Islet of Langerhans (tissue), 1 donor: ENCODE results near the gene ECSIT.
"Not testable (repeated sequence)": the region's sequence is repeated elsewhere in the genome, so short reads cannot be mapped to it uniquely, and the experiment has no call there.

Source experiments
- FAIRE-seq: peaks from one replicate; lab custom pipeline; 2011; peaks lifted over from hg19 to GRCh38; lab: Jason Lieb, UNC

The ECSIT gene, protein sequence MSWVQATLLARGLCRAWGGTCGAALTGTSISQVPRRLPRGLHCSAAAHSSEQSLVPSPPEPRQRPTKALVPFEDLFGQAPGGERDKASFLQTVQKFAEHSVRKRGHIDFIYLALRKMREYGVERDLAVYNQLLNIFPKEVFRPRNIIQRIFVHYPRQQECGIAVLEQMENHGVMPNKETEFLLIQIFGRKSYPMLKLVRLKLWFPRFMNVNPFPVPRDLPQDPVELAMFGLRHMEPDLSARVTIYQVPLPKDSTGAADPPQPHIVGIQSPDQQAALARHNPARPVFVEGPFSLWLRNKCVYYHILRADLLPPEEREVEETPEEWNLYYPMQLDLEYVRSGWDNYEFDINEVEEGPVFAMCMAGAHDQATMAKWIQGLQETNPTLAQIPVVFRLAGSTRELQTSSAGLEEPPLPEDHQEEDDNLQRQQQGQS

DNA sequence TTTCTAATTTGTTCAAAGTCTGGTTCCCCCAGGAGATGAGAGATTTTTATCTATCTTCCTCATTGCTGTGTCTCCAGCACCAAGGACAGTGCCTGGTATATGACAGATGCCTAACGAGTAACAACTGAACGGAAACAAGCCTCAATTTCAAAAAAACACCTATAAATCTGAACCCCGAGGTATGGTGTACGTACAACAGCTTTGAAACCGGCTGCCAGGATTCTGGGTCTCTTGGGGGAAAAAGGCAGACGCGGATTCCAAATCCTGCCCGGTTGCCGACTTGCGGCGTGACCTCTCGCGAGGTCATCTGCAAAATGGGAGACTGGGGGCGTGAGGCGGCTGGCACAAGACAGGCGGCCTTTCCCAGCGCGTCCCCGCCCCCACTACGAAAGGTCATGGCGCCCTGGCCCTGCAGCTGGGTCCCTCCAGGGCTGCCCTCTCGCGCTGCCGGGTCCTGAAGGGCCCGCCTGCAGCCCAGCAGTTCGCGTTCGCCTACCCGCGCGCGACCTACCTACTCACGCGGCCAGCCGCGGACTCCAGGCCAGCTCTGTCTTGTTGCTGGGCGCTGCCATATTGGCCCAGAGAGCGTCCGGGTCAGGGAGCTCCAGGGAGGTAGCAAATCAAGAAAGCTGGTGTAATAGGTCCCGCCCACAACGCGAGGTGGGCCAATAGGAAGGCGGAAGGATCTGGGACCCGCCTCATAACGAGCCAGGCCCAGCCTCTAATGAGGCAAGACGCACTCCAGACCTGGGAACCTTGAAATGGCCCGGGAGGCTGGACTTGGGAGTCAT lies at the start of gene ECSIT:
TSS of gene ECSIT (minus strand) at position 584 of the 791 bp plus-strand sequence. CDS start 9,964 bp downstream, outside the sequence.
- FAIRE-seq: peak; percentile 41

DNA sequence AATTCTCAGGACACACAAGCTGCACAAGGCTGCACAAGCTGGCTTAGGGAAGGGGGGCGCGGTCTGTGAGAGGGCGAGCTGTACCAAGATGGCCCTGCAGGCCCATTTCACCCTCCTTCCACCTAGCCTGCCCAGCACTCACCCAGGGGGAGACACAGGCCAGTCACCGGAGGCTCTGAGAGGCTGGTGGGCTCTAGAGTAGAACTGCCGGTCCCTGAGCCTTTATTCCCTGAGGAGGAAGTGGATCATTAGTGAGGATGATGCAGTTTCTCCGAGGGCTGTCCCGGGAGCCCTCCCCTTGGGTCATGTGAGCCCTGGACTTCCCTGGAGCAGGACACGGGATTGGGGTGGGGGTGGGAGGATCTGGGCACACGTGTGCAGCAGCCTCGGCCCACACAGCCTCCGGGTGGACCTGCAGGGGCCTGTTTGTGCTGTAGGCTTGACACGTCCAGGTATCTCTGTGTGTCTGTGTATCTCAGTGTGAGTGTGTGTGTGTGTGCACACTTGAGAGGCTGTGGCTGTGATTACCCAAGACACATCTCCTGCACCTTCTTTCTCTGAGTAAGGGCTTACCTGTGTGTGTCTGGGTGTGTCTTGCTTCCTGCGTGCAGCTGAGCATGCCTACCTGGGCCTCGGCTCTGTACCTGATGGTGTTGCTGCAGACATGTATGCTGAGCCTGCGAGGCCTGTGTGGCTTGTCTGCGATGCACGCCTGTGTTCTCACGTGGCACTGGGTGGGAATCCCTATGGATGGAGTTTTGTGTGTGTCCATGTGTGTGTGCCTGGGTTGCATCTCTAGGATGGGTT lies 48.7 kb upstream of the ECSIT start, which contains the start of gene ACP5:
TSS of gene ACP5 (minus strand) at position 195 of the 807 bp plus-strand sequence. CDS start 328 bp downstream, outside the sequence.
- FAIRE-seq: no peak

DNA sequence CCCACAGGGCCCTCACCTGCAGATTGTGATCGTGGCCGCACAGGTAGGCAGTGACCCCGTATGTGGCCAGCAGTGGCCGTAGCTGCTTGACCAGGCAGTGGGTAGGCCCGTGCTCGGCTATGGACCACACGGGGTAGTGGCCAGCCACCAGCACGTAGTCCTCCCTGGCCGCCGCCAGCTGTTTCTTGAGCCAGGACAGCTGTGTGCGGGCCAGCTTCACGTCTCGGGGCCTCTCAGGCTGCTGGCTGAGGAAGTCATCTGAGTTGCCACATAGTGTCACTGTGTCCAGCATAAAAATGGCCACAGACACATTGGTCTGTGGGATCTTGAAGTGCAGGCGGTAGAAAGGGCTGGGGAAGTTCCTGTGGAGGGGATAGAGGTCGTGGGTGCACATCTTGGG lies 47.3 kb upstream of the ECSIT start:
- FAIRE-seq: no peak

DNA sequence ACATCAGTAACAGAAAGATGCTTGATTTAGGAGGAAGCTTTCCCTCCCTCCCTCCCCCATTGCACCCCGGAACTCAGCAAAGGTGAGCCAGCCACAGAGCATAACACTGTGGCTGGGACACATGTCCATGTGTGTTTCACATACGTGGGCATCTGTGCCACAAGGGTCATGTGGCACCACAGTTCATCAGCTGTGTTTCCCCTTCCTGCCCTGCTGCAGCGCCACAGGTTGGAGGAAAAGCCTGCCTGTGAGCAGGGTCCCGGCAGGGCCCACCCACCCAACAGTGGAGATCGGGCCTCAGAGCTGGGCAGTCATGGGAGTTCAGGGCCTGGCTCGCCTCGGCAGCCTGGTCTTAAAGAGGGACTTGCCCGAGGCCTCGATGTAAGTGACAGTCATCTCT lies 45.8 kb upstream of the ECSIT start:
- FAIRE-seq: no peak

DNA sequence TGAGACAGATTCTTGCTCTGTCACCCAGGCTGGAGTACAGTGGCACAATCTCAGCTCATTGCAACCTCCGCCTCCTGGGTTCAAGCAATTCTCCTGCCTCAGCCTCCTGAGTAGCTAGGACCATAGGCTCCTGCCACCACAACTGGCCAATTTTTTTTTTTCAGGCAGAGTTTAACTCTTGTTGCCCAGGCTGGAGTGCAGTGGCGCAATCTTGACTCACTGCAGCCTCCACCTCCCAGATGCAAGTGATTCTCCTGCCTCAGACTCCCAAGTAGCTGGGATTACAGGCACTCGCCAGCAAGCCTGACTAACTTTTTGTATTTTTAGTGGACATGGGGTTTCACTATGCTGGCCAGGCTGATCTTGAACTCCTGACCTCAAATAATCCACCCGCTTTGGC lies 44.8 kb upstream of the ECSIT start:
- not testable (repeated sequence) for FAIRE-seq

DNA sequence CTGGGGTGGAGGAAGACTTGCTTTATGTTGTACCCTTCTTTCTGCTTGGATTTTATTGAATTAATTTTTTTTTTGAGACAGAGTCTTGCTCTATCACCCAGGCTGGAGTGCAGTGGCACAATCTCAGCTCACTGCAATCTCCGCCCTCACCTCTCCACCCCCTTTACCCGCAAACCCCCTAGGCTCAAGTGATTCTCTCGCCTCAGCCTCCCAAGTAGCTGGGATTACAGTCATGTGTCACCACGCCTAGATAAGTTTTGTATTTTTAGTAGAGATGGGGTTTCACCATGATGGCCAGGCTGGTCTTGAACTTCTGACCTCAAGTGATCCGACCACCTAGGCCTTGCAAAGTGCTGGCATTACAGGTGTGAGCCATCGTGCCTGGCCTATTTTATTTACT lies 44.4 kb upstream of the ECSIT start:
- FAIRE-seq: not testable (repeated sequence)

DNA sequence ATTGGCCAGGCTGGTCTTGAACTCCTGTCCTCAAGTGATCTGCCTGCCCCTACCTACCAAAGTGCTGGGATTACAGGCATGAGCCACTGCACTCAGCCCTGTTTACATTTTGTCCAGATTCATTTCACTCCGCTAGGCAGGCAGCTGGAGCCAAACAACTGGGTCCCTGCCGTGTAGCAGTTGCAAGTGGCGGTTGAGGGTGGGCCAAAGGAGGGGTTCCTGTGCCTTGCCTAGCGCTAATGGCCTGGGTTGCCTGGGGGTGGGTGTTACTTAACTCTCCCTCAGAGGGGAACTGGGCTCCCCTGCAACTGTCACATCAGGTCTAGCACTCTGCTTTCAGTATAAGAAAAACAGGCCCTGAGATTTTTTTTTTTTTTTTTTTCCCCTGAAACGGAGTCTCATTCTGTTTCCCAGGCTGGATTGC lies 41.1 kb upstream of the ECSIT start:
- no peak for FAIRE-seq

DNA sequence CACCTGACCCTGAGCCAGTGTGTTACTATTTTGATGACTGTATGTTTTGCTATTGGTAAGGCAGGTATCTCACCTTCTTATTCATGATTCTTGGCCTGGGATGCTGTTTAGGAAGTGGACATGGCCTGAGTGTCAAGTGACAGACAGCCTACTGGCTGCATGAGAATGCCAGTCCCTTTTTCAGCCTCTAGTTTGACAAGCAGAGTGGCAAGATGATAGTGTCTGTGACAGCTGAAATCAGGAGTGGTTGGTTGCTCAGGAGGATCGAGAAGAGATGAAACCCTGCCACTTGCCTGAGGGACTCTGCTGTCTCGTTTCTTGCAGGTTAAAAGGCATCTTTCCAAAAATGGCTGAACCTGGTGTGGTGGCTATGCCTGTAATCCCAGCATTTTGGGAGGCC lies 37.2 kb upstream of the ECSIT start:
- FAIRE-seq: no peak

DNA sequence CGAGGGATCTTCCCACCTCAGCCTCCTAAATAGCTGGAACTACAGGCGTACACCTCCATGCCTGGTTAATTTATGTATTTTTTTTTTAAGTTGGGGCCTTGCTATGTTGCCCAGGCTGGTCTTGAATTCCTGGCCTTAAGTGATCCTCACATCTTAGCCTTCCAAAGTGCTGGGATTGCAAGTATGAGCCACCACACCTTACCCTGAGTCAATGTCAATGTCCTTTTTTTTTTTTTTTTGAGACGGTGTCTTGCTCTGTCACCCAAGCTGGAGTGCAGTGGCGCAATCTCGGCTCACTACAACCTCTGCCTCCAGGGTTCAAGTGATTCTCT lies 36.7 kb upstream of the ECSIT start:
- FAIRE-seq: not testable (repeated sequence)

DNA sequence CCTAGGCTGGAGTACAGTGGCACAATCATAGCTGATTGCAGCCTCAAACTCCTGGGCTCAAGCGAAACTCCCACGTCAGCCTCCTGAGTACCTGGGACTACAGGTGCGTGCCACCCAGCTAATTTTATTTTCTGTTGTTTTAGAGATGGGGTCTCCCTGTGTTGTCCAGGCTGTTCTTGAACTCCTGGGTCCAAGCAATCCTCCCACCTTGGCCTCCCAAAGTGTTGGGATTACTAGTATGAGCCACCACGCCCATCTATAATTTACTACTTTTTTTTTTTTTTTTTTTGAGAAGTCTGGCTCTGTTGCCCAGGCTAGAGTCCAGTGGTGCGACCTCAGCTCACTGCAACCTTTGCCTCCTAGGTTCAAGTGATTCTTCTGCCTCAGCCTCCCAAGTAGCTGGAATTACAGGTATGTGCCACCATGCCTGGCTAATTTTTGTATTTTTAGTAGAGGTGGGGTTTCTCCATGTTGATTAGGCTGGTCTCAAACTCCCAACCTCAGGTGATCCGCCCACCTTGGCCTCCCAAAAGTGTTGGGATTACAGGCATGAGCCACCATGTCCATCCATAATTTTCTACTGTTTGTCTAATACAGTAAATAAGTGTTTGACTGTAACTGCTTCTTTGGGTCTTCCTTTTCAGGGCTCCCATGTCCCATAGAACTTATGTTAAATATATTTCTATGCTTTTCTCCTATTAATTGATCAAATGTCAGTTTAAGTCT lies 35.3 kb upstream of the ECSIT start:
- not testable (repeated sequence) for FAIRE-seq

DNA sequence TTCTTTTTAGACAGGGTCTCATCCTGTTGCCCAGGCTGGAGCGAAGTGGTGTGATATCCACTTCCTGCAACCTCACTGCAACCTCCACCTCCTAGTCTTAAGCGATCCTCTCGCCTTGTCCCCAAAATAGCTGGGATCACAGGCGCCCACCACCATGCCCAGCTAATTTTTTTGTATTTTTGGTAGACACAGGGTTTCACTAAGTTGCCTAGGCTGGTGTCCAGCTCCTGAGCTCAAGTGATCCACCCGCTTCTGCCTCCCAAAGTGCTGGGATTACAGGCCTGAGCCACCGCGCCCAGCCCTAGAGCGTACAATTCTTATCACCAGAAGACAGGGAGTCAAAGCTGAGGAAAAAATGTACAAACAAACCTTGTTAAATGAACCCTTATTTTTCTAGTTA lies 34.6 kb upstream of the ECSIT start:
- no peak for FAIRE-seq

DNA sequence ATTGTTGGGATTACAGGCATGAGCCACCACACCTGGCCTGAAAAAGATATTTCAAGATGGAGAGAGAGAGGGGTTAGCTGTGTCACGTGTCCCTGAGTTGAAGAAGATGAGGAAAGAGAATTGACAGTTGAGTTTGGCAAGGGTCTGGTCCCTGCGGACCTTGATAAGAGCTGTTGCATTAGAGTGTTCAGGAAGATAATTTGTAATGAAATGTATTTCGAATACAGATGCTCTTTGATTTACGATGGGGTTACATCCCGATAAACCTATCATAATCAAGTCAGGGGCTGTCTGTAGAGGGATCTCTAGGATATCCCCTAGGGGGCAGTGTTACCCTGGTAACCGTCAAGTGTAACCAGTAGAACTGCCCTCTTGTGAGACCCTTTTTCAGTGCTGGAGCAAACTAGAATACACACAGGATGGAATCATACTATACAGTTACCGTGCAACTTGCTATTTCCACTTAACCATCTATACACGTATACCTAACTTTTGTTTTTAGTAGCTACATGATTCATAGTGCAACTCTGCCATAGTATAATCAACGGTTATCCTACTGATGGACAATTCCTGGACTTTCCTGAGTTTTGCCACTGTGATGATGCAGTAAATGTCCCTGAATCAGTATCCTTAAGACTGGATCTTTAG lies 31.6 kb upstream of the ECSIT start:
- no peak for FAIRE-seq

DNA sequence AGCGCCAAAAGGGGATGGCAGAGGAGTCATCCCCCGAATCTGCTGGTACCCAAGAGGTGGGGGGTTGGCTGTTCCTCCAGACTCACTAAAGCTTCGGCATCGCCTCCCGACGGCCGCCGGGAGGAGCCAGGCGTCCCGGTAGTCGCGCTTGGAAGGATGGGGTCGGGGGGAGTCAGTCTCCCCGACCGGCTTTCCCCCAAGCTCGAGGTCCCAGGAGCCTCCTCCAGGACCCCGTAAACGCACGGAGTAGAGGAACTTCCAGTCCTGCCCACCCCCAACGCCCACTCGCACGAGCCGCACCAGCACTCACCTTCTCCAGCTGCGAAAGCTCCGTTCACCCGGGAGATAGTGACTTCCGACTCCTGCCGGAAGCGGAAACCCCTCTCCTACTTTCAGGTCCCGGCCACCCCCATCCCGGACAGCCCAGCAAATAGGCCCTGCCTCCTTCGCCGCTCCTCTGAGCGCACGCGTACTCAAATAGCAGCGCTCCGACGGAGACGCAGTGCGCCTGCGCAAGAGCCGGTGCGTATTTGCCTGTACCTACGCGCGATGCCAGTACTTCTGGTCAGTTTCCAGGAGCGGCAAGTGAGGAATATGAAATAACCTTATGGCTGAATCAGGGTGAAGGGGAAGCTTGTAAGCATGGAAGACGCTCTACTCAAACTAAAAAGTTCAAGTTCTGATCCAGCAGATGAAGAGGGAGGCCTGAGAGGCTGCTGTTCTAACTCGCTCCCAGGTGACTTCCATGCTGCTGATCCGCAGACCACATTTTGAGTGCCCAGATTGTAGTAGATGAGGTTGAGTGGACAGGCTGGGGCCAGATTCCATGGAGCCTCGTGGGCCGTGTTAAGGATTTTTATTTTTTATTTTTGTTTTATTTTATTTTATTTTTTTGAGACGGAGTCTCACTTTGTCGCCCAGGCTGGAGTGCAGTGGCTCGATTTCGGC lies 30.2 kb upstream of the ECSIT start, which contains the start of gene ELOF1:
TSS of gene ELOF1 (minus strand) at position 350 of the 948 bp plus-strand sequence. CDS start 4,883 bp downstream, outside the sequence.
- FAIRE-seq: peak; percentile 17

DNA sequence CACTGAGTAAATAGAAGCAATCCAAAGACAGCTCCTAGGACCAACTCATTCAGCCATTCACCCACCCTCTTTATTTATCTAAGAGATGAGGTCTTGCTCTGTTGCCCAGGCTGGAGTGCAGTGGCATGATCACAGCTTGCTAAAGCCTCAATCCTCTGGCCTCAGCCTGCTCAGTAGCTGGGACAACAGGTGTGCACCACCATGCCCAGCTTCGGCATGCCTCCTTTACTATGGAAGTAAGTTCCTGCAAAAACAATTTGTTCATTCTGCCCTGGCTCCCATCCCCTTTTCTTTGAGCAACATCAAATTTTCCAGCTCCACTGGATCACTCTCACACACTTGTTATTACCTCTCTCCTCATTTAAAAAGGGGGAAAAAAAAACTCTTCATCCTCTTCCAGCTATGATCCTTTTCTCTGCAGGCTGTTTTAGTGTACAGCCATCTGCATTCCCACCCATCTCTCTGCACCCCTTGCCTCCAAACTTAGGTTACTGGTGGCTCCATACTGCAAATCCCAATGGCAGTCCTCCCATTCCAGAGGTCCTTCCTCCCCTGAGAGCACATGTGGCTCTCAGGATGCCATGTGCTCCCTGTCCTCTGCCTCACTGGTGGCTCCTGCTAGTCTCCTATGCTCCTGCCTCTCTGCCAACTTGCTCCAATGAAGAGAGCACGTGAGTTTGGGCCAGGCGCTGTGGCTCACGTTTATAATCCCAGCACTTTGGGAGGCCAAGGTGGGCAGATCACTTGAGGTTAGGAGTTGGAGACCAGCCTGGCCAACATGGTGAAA lies 27.9 kb upstream of the ECSIT start:
- FAIRE-seq: no peak

DNA sequence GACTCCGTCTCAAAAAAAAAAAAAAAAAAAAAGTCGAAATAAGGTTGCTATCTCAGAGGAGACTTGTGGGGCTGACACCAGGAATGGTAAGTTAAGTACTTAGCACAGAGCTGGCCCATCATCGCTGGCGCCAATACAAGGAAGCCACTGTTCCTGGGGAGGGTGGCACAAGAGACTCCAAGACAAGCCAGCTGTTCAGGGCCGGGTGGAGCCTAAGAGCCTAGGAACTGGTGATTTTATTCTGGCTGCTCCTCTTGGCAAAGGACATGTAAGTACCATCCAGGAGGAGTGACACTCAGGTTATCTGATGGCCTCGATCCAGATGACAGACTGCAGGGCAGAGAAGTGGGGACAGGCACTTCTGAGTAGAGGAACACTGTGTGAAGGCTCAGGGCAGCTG lies 26.3 kb upstream of the ECSIT start:
- FAIRE-seq: no peak

DNA sequence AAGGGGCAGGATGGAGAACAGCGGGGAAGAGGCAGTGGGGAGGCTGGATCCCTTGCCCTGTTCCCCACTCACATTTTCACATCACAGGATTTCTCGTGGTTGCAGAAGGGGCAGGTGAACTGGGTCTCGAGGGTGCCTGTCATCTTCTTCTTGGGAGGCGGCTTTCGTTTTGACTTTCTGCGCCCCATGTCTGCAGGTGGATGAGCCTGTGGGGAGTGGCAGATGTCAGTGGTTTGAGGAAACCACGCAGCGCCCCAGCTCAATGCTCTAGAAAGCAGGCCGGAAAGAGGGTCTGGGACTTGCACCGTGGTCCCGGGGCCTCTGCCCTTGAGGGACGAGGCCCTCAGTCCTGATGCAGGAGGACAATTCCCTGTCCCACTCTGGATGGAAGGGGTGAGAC lies 25.2 kb upstream of the ECSIT start:
- FAIRE-seq: no peak

DNA sequence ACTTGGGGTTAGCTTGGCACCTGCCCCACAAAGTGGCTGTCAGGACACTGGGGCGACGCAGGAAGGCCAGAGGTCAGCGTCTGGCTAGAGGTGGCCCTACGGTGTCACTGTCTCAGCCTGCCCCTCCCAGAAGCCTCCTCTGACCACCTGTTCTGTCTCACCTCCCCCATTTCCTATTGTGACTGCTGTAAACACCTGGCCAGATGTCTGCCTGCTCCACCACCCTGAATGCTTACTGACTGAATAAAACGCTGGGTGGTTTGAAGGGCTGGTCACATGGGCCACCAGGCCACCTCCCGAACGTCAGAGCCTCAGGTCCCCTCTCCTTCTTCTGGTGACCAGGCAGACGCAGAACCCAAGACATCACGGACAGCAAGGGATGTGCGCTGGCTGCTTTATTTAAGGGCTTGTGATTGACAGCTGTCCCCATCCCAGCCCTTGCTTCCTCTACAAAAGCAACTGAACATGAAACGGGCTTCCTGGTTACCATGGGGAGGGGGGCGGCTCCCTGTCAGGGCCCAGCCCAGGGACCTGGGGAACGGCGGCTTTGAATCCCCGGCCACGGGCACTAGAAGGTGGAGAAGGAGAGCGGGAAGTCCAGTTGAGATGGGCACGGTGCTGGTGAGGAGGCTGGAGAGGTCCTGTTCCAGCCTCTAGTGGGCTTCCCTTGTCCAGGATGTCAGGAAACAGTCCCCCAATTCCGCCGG lies 23.9 kb upstream of the ECSIT start:
- no peak for FAIRE-seq

DNA sequence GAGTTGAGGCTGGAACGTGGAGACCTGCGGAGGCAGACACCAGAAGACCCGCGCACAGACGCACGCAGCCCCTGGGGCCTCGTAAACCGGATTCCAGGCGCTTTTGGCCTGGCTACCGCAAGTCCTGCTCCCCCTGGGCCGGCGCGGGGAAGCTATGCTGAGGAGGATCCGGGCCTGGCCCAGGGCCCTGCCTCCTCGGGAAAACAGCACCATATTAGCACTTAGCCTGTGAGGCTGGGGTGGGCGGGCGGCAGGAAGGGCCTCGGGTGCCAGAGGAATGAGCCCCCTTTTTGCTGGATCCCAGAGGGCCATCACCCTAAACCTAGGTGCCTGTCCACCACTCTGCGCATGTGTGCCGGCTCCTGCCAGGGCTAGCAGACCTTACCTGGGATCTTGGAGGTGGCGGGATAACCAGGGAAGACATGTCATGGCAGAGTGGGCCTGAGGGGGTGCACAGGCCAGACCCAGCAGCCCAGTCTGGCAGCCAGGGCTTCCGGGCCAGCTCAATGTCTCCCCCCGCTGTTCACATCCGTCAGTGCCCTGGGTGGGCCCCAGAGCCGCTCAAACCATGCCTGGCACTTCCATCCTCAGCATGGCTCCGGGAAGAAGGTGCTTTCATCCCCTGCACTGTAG lies 22.8 kb upstream of the ECSIT start:
- FAIRE-seq: no peak
